PC-9 (cell line): ENCODE data around the gene TGFBI. TPM values are rescaled to one million over a fixed set of nuclear protein-coding genes. Genes with fewer than 3 reads are reported as not detected.

Source experiments
- BruUV-seq: library from RNA; stranded (reverse); fragments of 400-500 nt; replicated peaks from 2 replicates; lab custom pipeline; 2021; lab: Mats Ljungman, UMichigan
- CTCF ChIA-PET: fragments of 300-600 bp; sonication (Branson Sonifier 250); formaldehyde crosslinking; loops from one replicate; lab custom pipeline; 2022; ENCODE audit warnings: antibody characterized with exemption; lab: Charles Lee
- POLR2A ChIA-PET: fragments of 300-600 bp; sonication (Branson Sonifier 250); formaldehyde crosslinking; loops from one replicate; lab custom pipeline; 2022; ENCODE audit warnings: antibody characterized with exemption; ENCODE audit not compliant: unreplicated experiment; lab: Charles Lee
- DNase-seq, 2 experiments: peaks; one replicate each; pipeline versions ENCODE4 v3.0.0 to v3.0.0-alpha.2; 2015 to 2022; ENCODE audit warnings: mixed read lengths in 1 of 2
- H2AFZ ChIP-seq: fragments of 200-600 bp; sonication (generic); 2 replicates; pipeline ENCODE4 v1.8.1; 2017; ENCODE audit warnings: antibody characterized with exemption
- H3F3A ChIP-seq: fragments of 200-600 bp; sonication (generic); 2 replicates; pipeline ENCODE4 v1.8.1; 2017; ENCODE audit warnings: antibody characterized with exemption, mild to moderate bottlenecking, low read depth; ENCODE audit not compliant: insufficient read depth
- H3K27ac ChIP-seq: fragments of 200-600 bp; sonication (generic); 2 replicates; pipeline ENCODE4 v1.6.1; 2016; ENCODE audit warnings: mixed run types
- H3K27me3 ChIP-seq: fragments of 200-600 bp; sonication (generic); 2 replicates; pipeline ENCODE4 v1.6.1; 2016; ENCODE audit warnings: low read depth, mixed run types; ENCODE audit not compliant: insufficient read depth
- H3K36me3 ChIP-seq: fragments of 200-600 bp; sonication (generic); 2 replicates; pipeline ENCODE4 v1.6.1; 2016; ENCODE audit warnings: low read depth, mixed run types
- H3K4me1 ChIP-seq: fragments of 200-600 bp; sonication (generic); replicated peaks from 2 replicates; pipeline ENCODE4 v1.6.1; 2016; ENCODE audit warnings: mixed run types; ENCODE audit not compliant: insufficient read depth
- H3K4me2 ChIP-seq: fragments of 200-600 bp; sonication (generic); 2 replicates; pipeline ENCODE4 v1.6.1; 2017; ENCODE audit warnings: mixed run types
- H3K4me3 ChIP-seq: fragments of 200-600 bp; sonication (generic); 2 replicates; pipeline ENCODE4 v1.6.1; 2016; ENCODE audit warnings: mixed run types
- H3K79me2 ChIP-seq: fragments of 200-600 bp; sonication (generic); 2 replicates; pipeline ENCODE4 v1.6.1; 2017; ENCODE audit warnings: low read depth, mixed run types
- H3K9me2 ChIP-seq: fragments of 200-600 bp; sonication (generic); 2 replicates; pipeline ENCODE4 v1.8.1; 2017; ENCODE audit warnings: mild to moderate bottlenecking; ENCODE audit not compliant: insufficient read depth
- H3K9me3 ChIP-seq: fragments of 200-600 bp; sonication (generic); 2 replicates; pipeline ENCODE4 v1.8.1; 2016; ENCODE audit warnings: low read depth; ENCODE audit not compliant: insufficient read depth
- H4K20me1 ChIP-seq: fragments of 200-600 bp; sonication (generic); 2 replicates; pipeline ENCODE4 v1.8.1; 2017; ENCODE audit not compliant: insufficient read depth
- EZH2 ChIP-seq: fragments of 200-600 bp; sonication (generic); IDR thresholded peaks from 2 replicates; pipeline ENCODE4 v1.8.0; 2017; ENCODE audit warnings: antibody characterized with exemption, low read depth
- intact Hi-C: fragments of 100-400 bp; cut with micrococcal nuclease; formaldehyde crosslinking; loops from one replicate; pipeline ENCODE4 v1.10.0; 2022; ENCODE audit not compliant: unreplicated experiment
- total RNA-seq: library from RNA; stranded (reverse); gene quantifications from 2 replicates; pipeline ENCODE4 v1.2.3, GENCODE V29; 2021
- TF ChIP-seq, protein P1 (sequence below): fragments of 200-600 bp; sonication (generic); conservative IDR thresholded peaks from 2 replicates; pipeline ENCODE4 v1.6.1; 2017; ENCODE audit warnings: mixed run types, antibody characterized with exemption, mild to moderate bottlenecking, moderate library complexity

TGFBI gene
- total RNA-seq, 1 experiment from 2014 or later, result 437 TPM

DNA sequence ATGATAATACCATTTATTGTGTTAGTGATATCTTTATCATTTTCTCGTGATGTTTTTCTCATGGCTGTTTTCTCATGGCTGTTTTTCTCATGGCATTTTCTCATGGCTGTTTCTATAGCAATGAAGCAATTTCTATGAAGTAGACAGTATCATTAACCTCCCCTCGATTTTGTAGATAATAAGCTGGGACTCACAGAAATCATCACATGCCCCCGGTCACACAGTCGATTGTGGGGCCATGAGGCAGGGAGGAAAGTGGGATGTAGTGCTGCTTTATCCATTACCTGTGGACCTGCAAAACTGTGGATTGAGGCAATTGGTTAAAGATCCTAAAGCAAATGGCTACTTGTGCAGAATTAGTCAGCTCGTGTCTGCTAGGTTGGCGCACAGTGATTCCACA is 47.3 kb downstream of the TGFBI start:
- H3K27me3 ChIP-seq, result no peaks in the 10 kb centered on the region
- H3K9me2 ChIP-seq, result no peaks in the 10 kb centered on the region
- H2AFZ ChIP-seq, result no peak overlapping the region
- no peaks in the 10 kb centered on the region for H4K20me1 ChIP-seq
- no TSS peak for BruUV-seq
- peaks cover 3% of the 10 kb centered on the region for H3K4me1 ChIP-seq
- no peak overlapping the region for H3K4me2 ChIP-seq
- no peak for TF ChIP-seq EZH2
- TF ChIP-seq, protein P1, sequence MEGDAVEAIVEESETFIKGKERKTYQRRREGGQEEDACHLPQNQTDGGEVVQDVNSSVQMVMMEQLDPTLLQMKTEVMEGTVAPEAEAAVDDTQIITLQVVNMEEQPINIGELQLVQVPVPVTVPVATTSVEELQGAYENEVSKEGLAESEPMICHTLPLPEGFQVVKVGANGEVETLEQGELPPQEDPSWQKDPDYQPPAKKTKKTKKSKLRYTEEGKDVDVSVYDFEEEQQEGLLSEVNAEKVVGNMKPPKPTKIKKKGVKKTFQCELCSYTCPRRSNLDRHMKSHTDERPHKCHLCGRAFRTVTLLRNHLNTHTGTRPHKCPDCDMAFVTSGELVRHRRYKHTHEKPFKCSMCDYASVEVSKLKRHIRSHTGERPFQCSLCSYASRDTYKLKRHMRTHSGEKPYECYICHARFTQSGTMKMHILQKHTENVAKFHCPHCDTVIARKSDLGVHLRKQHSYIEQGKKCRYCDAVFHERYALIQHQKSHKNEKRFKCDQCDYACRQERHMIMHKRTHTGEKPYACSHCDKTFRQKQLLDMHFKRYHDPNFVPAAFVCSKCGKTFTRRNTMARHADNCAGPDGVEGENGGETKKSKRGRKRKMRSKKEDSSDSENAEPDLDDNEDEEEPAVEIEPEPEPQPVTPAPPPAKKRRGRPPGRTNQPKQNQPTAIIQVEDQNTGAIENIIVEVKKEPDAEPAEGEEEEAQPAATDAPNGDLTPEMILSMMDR, result no peak
- 0 out of 2 replicates have a peak, but pooled peaks cover 2% of the 10 kb centered on the region for H3K9me3 ChIP-seq
- ChIA-PET CTCF (no interaction called here), POLR2A (no interaction called here)
- no peaks in the 10 kb centered on the region for H3K79me2 ChIP-seq
- no peak overlapping the region for H3K4me3 ChIP-seq
- intact Hi-C loops, result no loop called here
- DNase-seq, result no peak
- no peak overlapping the region for H3K27ac ChIP-seq
- H3F3A ChIP-seq, result 0 out of 2 replicates have a peak, but pooled peaks cover 3% of the 10 kb centered on the region
- no peaks in the 10 kb centered on the region for H3K36me3 ChIP-seq

DNA sequence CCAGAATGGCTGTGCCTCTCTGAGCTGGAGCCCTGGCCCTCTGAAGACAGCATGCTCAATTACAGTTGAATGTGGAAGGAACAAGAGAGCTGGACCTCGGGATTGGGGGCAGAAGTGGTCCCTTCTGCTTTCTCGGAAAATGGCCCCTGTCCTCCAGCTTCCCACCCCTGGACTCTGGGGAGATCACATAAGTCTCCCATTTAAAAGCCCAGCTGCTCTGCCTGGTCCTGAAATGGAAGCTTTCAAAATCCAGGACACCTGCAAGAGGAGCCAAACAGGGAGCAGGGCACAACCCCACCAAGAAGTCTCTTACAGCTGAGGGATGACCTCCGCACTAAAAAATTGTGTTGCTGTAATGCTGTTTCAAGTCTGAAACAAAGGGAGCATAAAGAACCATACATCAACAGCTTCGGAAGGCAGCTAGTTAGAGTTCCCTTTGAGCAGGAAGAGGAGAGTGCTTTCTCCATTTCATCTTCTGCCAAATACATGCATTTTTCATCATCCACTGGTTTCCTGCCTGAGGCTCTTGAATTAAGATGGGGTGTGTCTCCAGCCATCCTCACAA is 48.2 kb downstream of the TGFBI start:
- CTCF ChIA-PET, result no interaction called here
- Histone ChIP-seq H3K4me3 (no peak overlapping the region), H3K36me3 (no peaks in the 10 kb centered on the region), H3K9me2 (no peaks in the 10 kb centered on the region), H3K79me2 (no peaks in the 10 kb centered on the region), H3K4me1 (peaks cover 5% of the 10 kb centered on the region), H4K20me1 (no peaks in the 10 kb centered on the region), H3K27ac (no peak overlapping the region), H3K4me2 (no peak overlapping the region), H3F3A (peaks cover 8% of the 10 kb centered on the region; the same call in 1 of the 2 replicates), H2AFZ (no peak overlapping the region), H3K27me3 (no peaks in the 10 kb centered on the region), H3K9me3 (no peaks in the 10 kb centered on the region)
- TF ChIP-seq, protein P1, result no peak
- TF ChIP-seq EZH2, result no peak
- no TSS peak for BruUV-seq
- intact Hi-C loops, result no loop called here
- DNase-seq, result no peak
- POLR2A ChIA-PET, result no interaction called here

DNA sequence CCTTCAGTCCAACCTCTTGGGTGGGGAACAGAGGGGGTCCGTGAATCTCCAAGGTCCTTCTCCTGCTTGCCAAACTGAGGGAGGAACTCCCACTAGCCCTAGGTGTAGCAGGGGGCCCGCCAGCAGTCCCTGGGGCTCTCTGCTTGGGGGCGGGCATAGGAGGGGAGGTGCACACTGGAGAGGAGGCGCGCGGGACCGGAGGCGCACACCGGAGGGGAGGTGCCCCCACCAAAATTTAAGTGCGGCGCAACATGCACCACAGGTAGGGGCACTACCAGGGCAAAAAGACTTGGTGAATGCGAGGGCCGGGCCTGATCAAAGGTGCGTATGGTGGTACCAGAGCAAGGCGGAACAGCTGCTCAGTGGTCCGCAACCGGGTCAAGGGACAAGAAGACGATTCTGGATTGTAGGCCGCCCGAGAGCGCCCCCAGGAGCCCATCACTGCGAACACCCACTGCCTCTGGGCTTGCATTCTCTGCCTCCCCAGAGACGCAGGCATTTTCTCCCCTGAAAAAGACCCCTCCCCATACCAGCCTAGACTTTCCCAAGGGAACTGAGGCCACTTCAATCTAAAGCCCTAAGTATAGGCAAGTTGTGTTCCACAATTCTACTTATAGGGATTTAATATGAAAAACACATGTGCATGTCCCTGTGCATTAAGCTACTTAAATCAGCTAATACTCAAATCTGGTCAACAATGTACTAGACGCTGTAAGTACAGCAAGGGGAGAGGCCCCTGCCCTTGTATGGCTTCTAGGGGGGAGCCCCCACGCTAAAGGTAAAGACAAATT is 50.6 kb downstream of the TGFBI start:
- Histone ChIP-seq H3K4me2 (peak overlapping the region; percentile 93), H3K4me3 (peak overlapping the region; percentile 65)
- POLR2A ChIA-PET, result no interaction called here

More for the DNA sequence above, 50.6 kb downstream of the TGFBI start:
- Histone ChIP-seq H4K20me1 (no peaks in the 10 kb centered on the region), H3K36me3 (no peaks in the 10 kb centered on the region), H3K9me2 (no peaks in the 10 kb centered on the region), H3F3A (peaks cover 8% of the 10 kb centered on the region; the same call in 1 of the 2 replicates), H3K4me1 (peaks cover 5% of the 10 kb centered on the region), H3K27me3 (no peaks in the 10 kb centered on the region), H3K27ac (no peak overlapping the region), H2AFZ (peak overlapping the region; percentile 91), H3K79me2 (no peaks in the 10 kb centered on the region), H3K9me3 (no peaks in the 10 kb centered on the region)
- TF ChIP-seq EZH2, result no peak
- TF ChIP-seq, protein P1, result no peak
- BruUV-seq, result no TSS peak
- CTCF ChIA-PET, result interaction anchor here (0.7 to 1.5 kb wide), 2 partner anchors 106 to 374 kb away, joined by 3 read pairs; no protein-coding TSS in a partner anchor
- intact Hi-C loops, result no loop called here
- DNase-seq, result no peak
